CD14-positive monocyte (primary cell): Measurements from ENCODE around the gene KPNA3. TPM values are rescaled to one million over a fixed set of nuclear protein-coding genes. Genes with fewer than 3 reads are reported as not detected.

Experiments used
- DNase-seq, 3 donors: peaks; one replicate each; pipeline ENCODE4 v3.0.0-alpha.2; 2011 to 2022
- H2AFZ ChIP-seq: 2 replicates; pipeline ENCODE4 v1.6.0; 2012; ENCODE audit warnings: mild to moderate bottlenecking, low read depth, low read length, inconsistent platforms; ENCODE audit not compliant: insufficient read depth, poor library complexity, severe bottlenecking
- H3K27ac ChIP-seq, 2 donors: 1 replicate in 1 of 2; 2 replicates in 1 of 2; pipeline ENCODE4 v1.5.1; 2012 to 2013; ENCODE audit warnings: low read length in 2 of 2, control low read depth in 1 of 2, inconsistent platforms in 1 of 2, low read depth in 1 of 2, mild to moderate bottlenecking in 1 of 2
- H3K27me3 ChIP-seq, 2 donors: one replicate each; pipeline versions ENCODE4 v1.6.0 to v1.6.1; 2011 to 2013; ENCODE audit warnings: low read length in 2 of 2; ENCODE audit not compliant: control insufficient read depth in 2 of 2, insufficient read depth in 2 of 2
- H3K36me3 ChIP-seq, 2 donors: replicated peaks in 1 of 2; 1 replicate in 1 of 2; 2 replicates in 1 of 2; pipeline versions ENCODE4 v1.5.1 to v1.6.1; 2012 to 2013; ENCODE audit warnings: low read length in 2 of 2, control low read depth in 1 of 2, inconsistent platforms in 1 of 2, mild to moderate bottlenecking in 1 of 2; ENCODE audit not compliant: insufficient read depth in 2 of 2, control insufficient read depth in 1 of 2
- H3K4me1 ChIP-seq, 2 donors: 1 replicate in 1 of 2; 2 replicates in 1 of 2; pipeline versions ENCODE4 v1.5.1 to v1.6.1; 2012 to 2013; ENCODE audit warnings: low read length in 2 of 2, control low read depth in 1 of 2, inconsistent platforms in 1 of 2, mild to moderate bottlenecking in 1 of 2, moderate library complexity in 1 of 2; ENCODE audit not compliant: insufficient read depth in 2 of 2, control insufficient read depth in 1 of 2
- H3K4me2 ChIP-seq: replicated peaks from 2 replicates; pipeline ENCODE3; 2012; ENCODE audit warnings: low read length, moderate library complexity, mild to moderate bottlenecking; ENCODE audit not compliant: poor library complexity, severe bottlenecking; ENCODE audit errors: extremely low read depth
- H3K4me3 ChIP-seq, 3 experiments: fragments of 200-600 bp in 1 of 3; sonication (generic) in 1 of 3; replicated peaks in 1 of 3; 1 replicate in 2 of 3; 2 replicates in 1 of 3; pipeline ENCODE4 v1.5.1; 2011 to 2013; ENCODE audit warnings: low read length in 3 of 3, mild to moderate bottlenecking in 3 of 3, control low read depth in 2 of 3, low read depth in 2 of 3, inconsistent platforms in 1 of 3, moderate library complexity in 1 of 3
- H3K79me2 ChIP-seq: 2 replicates; pipeline ENCODE4 v1.6.0; 2012; ENCODE audit warnings: mild to moderate bottlenecking, control low read depth, inconsistent platforms, low read length, moderate library complexity; ENCODE audit not compliant: insufficient read depth
- H3K9ac ChIP-seq: 2 replicates; pipeline ENCODE4 v1.6.0; 2017; ENCODE audit warnings: low read length, mild to moderate bottlenecking; ENCODE audit not compliant: insufficient read depth, poor library complexity, severe bottlenecking
- H3K9me3 ChIP-seq, 2 donors: replicated peaks in 1 of 2; 1 replicate in 1 of 2; 2 replicates in 1 of 2; pipeline versions ENCODE4 v1.5.1 to v1.6.1; 2012 to 2013; ENCODE audit warnings: low read length in 2 of 2, control low read depth in 1 of 2; ENCODE audit not compliant: control insufficient read depth in 1 of 2, insufficient read depth in 1 of 2
- H4K20me1 ChIP-seq: 2 replicates; pipeline ENCODE4 v1.6.0; 2012; ENCODE audit warnings: mild to moderate bottlenecking, low read length, control low read depth, moderate library complexity; ENCODE audit not compliant: insufficient read depth
- H3K27ac Mint-ChIP-seq, 7 donors: one replicate each; pipeline ENCODE4 v1.8.0; 2020; ENCODE audit warnings: mild to moderate bottlenecking in 7 of 7, mixed read lengths in 7 of 7, moderate library complexity in 6 of 7, inconsistent platforms in 2 of 7
- H3K27me3 Mint-ChIP-seq, 3 donors: one replicate each; pipeline ENCODE4 v1.8.0; 2021 to 2022; ENCODE audit warnings: low read depth in 3 of 3, mild to moderate bottlenecking in 3 of 3, mixed read lengths in 3 of 3, moderate library complexity in 3 of 3, inconsistent platforms in 1 of 3
- H3K36me3 Mint-ChIP-seq, 2 donors: one replicate each; pipeline ENCODE4 v1.8.0; 2020; ENCODE audit warnings: mixed read lengths in 2 of 2, inconsistent platforms in 1 of 2, mild to moderate bottlenecking in 1 of 2
- H3K4me1 Mint-ChIP-seq: one replicate; pipeline ENCODE4 v1.8.0; 2020; ENCODE audit warnings: mild to moderate bottlenecking, mixed read lengths
- H3K4me3 Mint-ChIP-seq, 2 donors: one replicate each; pipeline ENCODE4 v1.8.0; 2020; ENCODE audit warnings: mild to moderate bottlenecking in 2 of 2, mixed read lengths in 2 of 2, moderate library complexity in 1 of 2
- H3K9me3 Mint-ChIP-seq, 7 donors: one replicate each; pipeline ENCODE4 v1.8.0; 2020 to 2022; ENCODE audit warnings: mixed read lengths in 7 of 7, mild to moderate bottlenecking in 6 of 7, moderate library complexity in 6 of 7, inconsistent platforms in 2 of 7
- CTCF ChIP-seq: fragments of 200-600 bp; IDR thresholded peaks from one replicate; pipeline ENCODE4 v1.8.0; 2022; ENCODE audit warnings: antibody characterized with exemption, mild to moderate bottlenecking
- WGBS: methylation state at CpG from one replicate; pipeline ENCODE4 v1.1.5; 2013; ENCODE audit warnings: missing lambda C conversion rate; ENCODE audit not compliant: insufficient coverage; 5-methylcytosine and 5-hydroxymethylcytosine counted together
- intact Hi-C, 2 donors: fragments of 100-400 bp; cut with micrococcal nuclease; formaldehyde crosslinking; loops; one replicate each; pipeline versions ENCODE4 v1.15.0 to v1.15.1; 2023
- polyA plus RNA-seq, 3 donors: library from polyadenylated mRNA; depleted of rRNA in 1 of 3; unstranded in 2 of 3; stranded (reverse) in 1 of 3; fragments of 300-500 nt in 2 of 3; fragments of >200 nt in 1 of 3; fragmentation: Illumina TruSeq in 2 of 3; gene quantifications; 1 replicate in 2 of 3; 2 replicates in 1 of 3; pipeline ENCODE4 v1.2.3, GENCODE V29; 2012 to 2021

Gene KPNA3
- polyA plus RNA-seq, 3 donors = 11.5 to 15.3 (median 12.8) TPM

- DNase-seq = no peak
- no peaks in the 10 kb centered on the region for H3K27me3 ChIP-seq
- H3K4me3 ChIP-seq = no peak overlapping the region
- H3K36me3 Mint-ChIP-seq = peaks cover 38 to 54% of the 10 kb centered on the region in 2 donors
- H3K4me1 Mint-ChIP-seq = peaks cover 12% of the 10 kb centered on the region
- no peak overlapping the region for H3K27ac ChIP-seq
- TF ChIP-seq CTCF = no peak
- H4K20me1 ChIP-seq = no peaks in the 10 kb centered on the region
- no peak overlapping the region for H3K4me2 ChIP-seq
- intact Hi-C loops = no loop called here
- WGBS = no CpG with 5 or more reads among the region's 2 CpGs
- H3K36me3 ChIP-seq = peaks cover 13 to 47% of the 10 kb centered on the region in 2 donors
- no peak overlapping the region for H3K9ac ChIP-seq
- H3K9me3 Mint-ChIP-seq = peaks cover 0 to 2% (median 0%) of the 10 kb centered on the region in 7 donors
- no peaks in the 10 kb centered on the region for H3K9me3 ChIP-seq
- H3K4me3 Mint-ChIP-seq = no peak overlapping the region
- no peak overlapping the region for H2AFZ ChIP-seq
- H3K27ac Mint-ChIP-seq = peak overlapping the region in 2 of 7 donors; percentile 26 to 30
- no peaks in the 10 kb centered on the region for H3K27me3 Mint-ChIP-seq
- H3K4me1 ChIP-seq = peaks cover 0 to 10% of the 10 kb centered on the region in 2 donors
- H3K79me2 ChIP-seq = no peaks in the 10 kb centered on the region
Measured at GRCh38 chr13:49740870-49741269, 51.6 kb downstream of the KPNA3 start.

- no peak overlapping the region for H3K9ac ChIP-seq
- no peak overlapping the region for H3K4me3 Mint-ChIP-seq
- H3K36me3 ChIP-seq = peaks cover 8 to 37% of the 10 kb centered on the region in 2 donors
- no peaks in the 10 kb centered on the region for H4K20me1 ChIP-seq
- peaks cover 0 to 2% (median 0%) of the 10 kb centered on the region in 7 donors for H3K9me3 Mint-ChIP-seq
- 100% methylated on average over 1 of the region's 5 CpGs for WGBS
- no peak for DNase-seq
- no peaks in the 10 kb centered on the region for H3K27me3 ChIP-seq
- no peak overlapping the region for H3K4me3 ChIP-seq
- H3K4me1 ChIP-seq = peaks cover 0 to 10% of the 10 kb centered on the region in 2 donors
- H3K4me2 ChIP-seq = no peak overlapping the region
- peaks cover 28 to 41% of the 10 kb centered on the region in 2 donors for H3K36me3 Mint-ChIP-seq
- no peak for TF ChIP-seq CTCF
- H3K4me1 Mint-ChIP-seq = peaks cover 12% of the 10 kb centered on the region
- no peaks in the 10 kb centered on the region for H3K9me3 ChIP-seq
- intact Hi-C loops = no loop called here
- H2AFZ ChIP-seq = no peak overlapping the region
- H3K27ac Mint-ChIP-seq = no peak overlapping the region
- H3K27ac ChIP-seq = no peak overlapping the region
- no peaks in the 10 kb centered on the region for H3K79me2 ChIP-seq
- H3K27me3 Mint-ChIP-seq = no peaks in the 10 kb centered on the region
Measured at GRCh38 chr13:49739498-49740187, 52.8 kb downstream of the KPNA3 start.
